ENCODE measurements around the gene OR10P1. TPM values are rescaled to one million over a fixed set of nuclear protein-coding genes. Genes with fewer than 3 reads are reported as not detected.

Gene OR10P1
- total RNA-seq, 2 experiments from 2014 or later = not detected

DNA sequence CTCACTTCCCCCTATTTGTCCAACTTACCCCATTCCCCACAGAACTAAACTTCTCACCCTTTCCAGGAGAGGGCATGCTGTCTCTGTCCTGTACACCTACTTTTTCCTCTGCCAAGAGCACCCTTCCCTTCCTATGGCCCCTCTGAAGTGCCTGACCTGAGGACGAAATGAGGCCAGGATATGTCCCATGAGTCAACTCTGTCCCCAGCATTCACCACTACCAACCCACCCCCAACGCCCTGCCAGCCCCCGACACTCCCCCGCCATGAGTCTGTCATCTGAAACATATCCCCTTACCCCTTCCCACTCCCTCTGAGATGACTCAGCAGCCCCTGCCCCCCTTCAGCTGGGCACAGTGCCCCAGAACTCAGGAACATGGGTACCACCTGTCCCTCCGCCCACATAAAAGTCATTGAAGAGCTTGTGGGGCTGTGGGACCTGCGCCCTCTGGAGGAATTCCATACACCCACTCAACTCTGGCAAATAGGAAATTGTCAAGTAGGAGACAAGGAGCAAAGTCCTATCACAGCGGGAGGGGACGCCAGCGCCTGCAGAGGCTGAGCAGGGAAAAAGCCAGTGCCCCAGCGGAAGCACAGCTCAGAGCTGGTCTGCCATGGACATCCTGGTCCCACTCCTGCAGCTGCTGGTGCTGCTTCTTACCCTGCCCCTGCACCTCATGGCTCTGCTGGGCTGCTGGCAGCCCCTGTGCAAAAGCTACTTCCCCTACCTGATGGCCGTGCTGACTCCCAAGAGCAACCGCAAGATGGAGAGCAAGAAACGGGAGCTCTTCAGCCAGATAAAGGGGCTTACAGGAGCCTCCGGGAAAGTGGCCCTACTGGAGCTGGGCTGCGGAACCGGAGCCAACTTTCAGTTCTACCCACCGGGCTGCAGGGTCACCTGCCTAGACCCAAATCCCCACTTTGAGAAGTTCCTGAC, 44.7 kb downstream of the OR10P1 start:
- ChIA-PET POLR2A (interaction anchor here (0.7 kb wide), 1 partner anchor 710 kb away, joined by 6 read pairs; no protein-coding TSS in a partner anchor), CTCF (interaction anchor here (0.8 to 1.0 kb wide), 3 partner anchors 25 to 56 kb away, joined by 3 to 4 read pairs (median 3); no protein-coding TSS in a partner anchor)

DNA sequence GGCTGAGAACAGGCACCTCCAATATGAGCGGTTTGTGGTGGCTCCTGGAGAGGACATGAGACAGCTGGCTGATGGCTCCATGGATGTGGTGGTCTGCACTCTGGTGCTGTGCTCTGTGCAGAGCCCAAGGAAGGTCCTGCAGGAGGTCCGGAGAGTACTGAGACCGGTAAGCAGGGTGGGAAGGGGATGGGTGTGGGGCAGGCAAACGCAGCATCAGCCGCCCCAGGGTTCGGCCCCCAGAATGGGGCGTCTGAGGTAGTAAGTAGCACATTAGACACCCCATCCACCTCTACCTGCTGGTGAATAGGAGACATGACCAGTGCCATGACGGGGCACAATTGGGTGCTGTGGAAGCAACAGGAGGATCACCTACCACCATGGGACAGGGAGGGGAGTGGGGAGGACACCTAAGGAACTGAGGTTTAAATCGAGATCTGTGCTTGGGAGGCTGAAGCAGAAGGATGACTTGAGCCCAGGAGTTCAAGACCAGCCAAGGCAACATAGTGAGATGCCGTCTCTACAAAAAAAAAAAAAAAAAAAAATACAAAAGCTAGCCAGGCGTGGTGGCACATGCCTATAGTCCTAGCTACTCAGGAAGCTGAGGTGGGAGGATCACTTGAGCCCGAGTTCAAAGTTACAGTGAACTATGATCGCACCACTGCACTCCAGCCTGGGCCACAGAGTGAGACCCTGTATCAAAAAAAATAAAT, 45.5 kb downstream of the OR10P1 start:
- CTCF ChIA-PET = interaction anchor here (0.8 kb wide), 1 partner anchor 24 kb away, joined by 3 read pairs; no protein-coding TSS in a partner anchor
- POLR2A ChIA-PET = interaction anchor here (0.7 kb wide), 1 partner anchor 710 kb away, joined by 6 read pairs; no protein-coding TSS in a partner anchor

DNA sequence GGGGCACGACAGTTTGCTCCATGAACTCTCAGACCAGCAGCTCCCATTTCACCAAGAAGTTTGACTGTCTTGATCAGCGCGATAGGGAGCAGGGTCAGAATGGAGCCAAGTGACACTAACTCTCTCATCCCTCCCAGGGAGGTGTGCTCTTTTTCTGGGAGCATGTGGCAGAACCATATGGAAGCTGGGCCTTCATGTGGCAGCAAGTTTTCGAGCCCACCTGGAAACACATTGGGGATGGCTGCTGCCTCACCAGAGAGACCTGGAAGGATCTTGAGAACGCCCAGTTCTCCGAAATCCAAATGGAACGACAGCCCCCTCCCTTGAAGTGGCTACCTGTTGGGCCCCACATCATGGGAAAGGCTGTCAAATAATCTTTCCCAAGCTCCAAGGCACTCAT, 47.0 kb downstream of the OR10P1 start:
- CTCF ChIA-PET = interaction anchor here (0.9 kb wide), 1 partner anchor 27 kb away, joined by 4 read pairs; no protein-coding TSS in a partner anchor
- POLR2A ChIA-PET = no interaction called here

DNA sequence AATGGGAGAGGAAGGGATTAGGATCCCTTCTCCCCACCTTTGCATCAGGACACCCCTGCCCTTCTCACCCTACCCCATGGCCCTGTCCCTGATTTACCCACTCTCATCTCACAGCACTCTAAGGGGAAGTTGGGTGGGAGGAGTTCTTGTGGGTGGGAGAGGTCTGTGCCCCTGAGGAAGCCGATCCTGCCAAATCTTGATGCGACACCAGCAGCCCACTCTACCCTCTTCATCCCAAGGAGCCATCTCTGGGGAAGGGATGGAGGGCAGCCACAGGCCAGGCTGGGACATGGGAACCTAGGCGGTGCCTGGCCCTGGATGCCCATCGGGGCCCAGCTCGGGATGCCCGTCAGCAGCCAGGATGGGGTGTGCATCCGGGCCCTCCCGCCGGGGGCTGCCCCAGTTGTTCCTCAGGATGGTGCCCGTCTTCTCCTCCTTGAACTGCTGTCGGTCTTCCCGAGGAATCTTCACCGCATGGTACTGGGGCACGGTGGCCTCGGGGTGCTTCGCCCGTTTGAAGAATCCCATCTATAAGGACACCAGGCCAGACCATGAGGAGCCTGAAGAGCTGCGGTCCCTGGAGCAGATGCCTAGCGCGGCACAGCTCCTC, 48.2 kb downstream of the OR10P1 start:
- ChIA-PET CTCF (no interaction called here), POLR2A (no interaction called here)

DNA sequence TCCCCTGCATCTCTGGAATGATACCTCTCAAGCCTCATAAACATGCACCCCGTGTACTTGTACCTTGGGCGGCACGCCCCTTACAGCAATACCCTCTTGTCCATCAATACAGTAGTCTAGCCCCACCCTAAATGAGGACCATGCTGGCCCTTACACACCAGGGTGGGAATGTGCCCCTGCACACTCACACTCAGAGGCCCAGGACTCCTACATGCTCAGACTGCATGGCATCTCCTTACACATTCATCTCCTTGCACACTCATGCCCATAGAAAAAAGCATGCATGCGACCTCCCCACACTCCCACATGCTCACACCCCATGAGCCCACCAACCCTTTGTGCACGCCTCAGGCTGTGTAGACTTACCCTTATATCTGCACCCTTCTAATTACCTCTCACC, 49.0 kb downstream of the OR10P1 start:
- ChIA-PET POLR2A (no interaction called here), CTCF (no interaction called here)

DNA sequence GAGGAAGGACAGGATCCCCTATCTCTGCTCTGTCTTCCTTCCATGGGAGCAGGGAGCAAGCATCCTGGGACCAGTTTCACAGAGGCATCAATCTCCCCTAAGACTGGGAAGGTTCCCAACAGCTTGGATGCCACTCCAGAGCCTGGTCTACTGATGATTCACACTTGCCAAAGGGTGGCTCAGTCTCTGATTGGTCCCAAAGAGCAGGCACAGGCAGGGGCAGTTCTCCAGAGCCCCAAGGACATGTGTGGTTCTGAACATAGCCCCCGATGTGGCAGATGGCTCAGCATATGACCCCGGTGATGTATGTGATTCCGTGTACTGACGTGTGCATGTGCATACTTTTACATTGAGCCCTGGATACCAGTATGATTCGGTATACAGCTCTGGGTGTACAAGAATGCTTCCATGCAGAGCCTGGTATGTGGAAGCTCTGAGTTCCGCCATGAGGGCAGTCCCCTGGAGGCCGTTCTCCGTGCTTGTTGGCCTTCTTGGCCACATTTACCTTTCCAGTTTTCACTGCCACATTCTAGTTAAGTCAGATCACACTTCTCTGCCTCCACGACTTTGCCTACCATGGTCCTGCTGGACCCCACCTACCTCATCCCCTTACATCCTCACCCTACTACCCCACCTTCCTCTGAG, 49.8 kb downstream of the OR10P1 start:
- POLR2A ChIA-PET = no interaction called here
- CTCF ChIA-PET = interaction anchor here (0.7 to 1.1 kb wide), 2 partner anchors 32 to 58 kb away, joined by 3 to 7 read pairs; no protein-coding TSS in a partner anchor

Other genes starting within 250 kb of the OR10P1 start
- gene OR6C65, start 236.4 kb upstream of the OR10P1 start, total RNA-seq = not detected
- not detected for gene OR6C76, start 210.6 kb upstream of the OR10P1 start, total RNA-seq
- gene OR6C2, start 192.8 kb upstream of the OR10P1 start, total RNA-seq = not detected
- not detected for gene OR6C70, start 166.8 kb upstream of the OR10P1 start, total RNA-seq
- not detected for gene OR6C68, start 144.5 kb upstream of the OR10P1 start, total RNA-seq
- not detected for gene OR6C4, start 87.3 kb upstream of the OR10P1 start, total RNA-seq
- gene OR2AP1, start 64.4 kb upstream of the OR10P1 start, total RNA-seq = not detected
- 1 to 10 TPM; 3.6 to 4.1 TPM for gene ITGA7, start 71.0 kb downstream of the OR10P1 start, total RNA-seq
- 10 to 100 TPM; 89.9 to 93.6 TPM for gene BLOC1S1, start 79.2 kb downstream of the OR10P1 start, total RNA-seq
- 1 to 10 TPM; 4.9 to 5.2 TPM for gene RDH5, start 83.5 kb downstream of the OR10P1 start, total RNA-seq
- 100 to 1,000 TPM; 190 to 193 TPM for gene CD63, start 92.1 kb downstream of the OR10P1 start, total RNA-seq
- 10 to 100 TPM; 13.6 to 13.7 TPM for gene GDF11, start 106.2 kb downstream of the OR10P1 start, total RNA-seq
- 10 to 100 TPM; 92.5 to 94.3 TPM for gene SARNP, start 180.8 kb downstream of the OR10P1 start, total RNA-seq
- gene ORMDL2, start 181.1 kb downstream of the OR10P1 start, total RNA-seq = 10 to 100 TPM; 39.6 to 41.0 TPM
- gene DNAJC14, start 192.7 kb downstream of the OR10P1 start, total RNA-seq = 10 to 100 TPM; 37.6 to 38.9 TPM
- gene MMP19, start 206.0 kb downstream of the OR10P1 start, total RNA-seq = not detected

Measured in activated CD8-positive, alpha-beta memory T cell treated with anti-CD3 and anti-CD28 coated beads for 36 hours (primary cell).